ENCODE measurements around the gene R3HDM1.
"Not testable (repeated sequence)": the region's sequence is repeated elsewhere in the genome, so short reads cannot be mapped to it uniquely, and the experiment has no call there.

R3HDM1 gene

DNA sequence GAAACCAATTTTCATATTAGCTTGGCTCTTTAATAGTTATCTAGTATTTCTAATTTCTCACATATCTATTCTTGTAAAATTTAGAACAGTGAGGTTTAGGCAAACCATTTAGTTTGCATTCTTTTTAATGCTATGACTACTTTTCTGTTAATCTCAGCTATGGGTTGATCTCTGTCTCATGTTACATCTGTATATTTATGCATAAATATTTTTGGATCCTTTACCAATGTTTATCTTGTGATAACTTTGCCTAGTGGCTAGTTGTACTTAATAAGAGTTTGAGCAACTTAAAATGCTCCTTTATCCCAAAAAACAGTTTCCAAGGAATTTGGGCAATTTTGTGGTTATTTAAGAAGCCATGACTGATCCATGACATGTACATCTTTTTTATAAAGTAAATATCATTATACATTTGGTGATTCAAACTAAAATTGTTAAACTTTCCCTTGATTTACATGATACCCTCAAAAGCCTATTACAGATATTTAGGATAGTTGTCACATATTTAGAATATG lies 86.3 kb downstream of the R3HDM1 start:
- TF ChIP-seq, protein P1, sequence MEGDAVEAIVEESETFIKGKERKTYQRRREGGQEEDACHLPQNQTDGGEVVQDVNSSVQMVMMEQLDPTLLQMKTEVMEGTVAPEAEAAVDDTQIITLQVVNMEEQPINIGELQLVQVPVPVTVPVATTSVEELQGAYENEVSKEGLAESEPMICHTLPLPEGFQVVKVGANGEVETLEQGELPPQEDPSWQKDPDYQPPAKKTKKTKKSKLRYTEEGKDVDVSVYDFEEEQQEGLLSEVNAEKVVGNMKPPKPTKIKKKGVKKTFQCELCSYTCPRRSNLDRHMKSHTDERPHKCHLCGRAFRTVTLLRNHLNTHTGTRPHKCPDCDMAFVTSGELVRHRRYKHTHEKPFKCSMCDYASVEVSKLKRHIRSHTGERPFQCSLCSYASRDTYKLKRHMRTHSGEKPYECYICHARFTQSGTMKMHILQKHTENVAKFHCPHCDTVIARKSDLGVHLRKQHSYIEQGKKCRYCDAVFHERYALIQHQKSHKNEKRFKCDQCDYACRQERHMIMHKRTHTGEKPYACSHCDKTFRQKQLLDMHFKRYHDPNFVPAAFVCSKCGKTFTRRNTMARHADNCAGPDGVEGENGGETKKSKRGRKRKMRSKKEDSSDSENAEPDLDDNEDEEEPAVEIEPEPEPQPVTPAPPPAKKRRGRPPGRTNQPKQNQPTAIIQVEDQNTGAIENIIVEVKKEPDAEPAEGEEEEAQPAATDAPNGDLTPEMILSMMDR (IDR thresholded peaks at IDR 0.05; ENCODE audit: low read length, missing control alignments), result no peak
- DNase-seq (ENCODE audit: low read depth), result no peak
- H3K4me3 ChIP-seq (replicated peaks; ENCODE audit: low read depth, low read length), result no peak overlapping the region

DNA sequence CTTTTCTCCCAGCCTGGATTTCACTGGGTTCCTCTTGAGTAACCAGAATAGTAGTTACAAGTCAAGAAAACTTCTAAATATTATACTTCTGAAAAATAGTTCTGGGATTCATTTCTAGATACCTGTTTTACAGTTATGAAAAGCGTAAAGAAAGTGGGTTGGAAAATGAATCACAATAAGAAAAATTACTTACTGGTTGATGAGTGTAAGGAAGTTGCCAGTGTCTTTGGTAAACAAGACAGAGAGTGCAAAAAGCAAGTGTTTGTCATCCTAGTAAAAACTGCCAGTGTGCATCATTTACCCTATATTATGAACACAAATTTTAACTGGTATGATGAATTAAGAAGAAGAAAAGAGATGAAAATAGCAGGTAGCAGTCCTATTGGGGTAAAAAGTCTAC lies 88.9 kb downstream of the R3HDM1 start:
- no peak overlapping the region for H3K4me3 ChIP-seq (replicated peaks; ENCODE audit: low read depth, low read length)
- TF ChIP-seq, protein P1 (IDR thresholded peaks at IDR 0.05; ENCODE audit: low read length, missing control alignments), result no peak
- DNase-seq (ENCODE audit: low read depth), result no peak

DNA sequence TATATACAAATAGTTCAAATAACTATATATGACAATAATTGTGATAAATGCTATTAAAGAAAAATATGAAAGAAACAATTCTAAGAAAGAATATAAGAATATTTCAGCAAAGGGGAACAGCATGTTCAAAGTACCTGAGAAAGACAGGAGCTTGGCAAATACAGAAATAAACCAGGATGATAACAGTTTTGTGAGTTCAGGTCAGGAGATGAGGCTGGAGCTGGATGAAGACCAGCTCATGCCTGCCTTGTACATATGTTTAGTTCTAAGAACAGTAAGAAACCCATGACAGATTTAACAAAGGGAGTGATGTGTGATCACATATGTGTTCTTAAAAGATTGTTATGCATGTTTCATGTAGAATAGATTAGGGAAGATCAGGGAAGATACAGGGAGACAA lies 98.2 kb downstream of the R3HDM1 start:
- DNase-seq (ENCODE audit: low read depth), result no peak
- H3K4me3 ChIP-seq (replicated peaks; ENCODE audit: low read depth, low read length), result no peak overlapping the region
- TF ChIP-seq, protein P1 (IDR thresholded peaks at IDR 0.05; ENCODE audit: low read length, missing control alignments), result no peak

GRCh38 chr2:135630034-135630433 lies 98.8 kb downstream of the R3HDM1 start:
- not testable (repeated sequence) for DNase-seq (ENCODE audit: low read depth); H3K4me3 ChIP-seq (replicated peaks; ENCODE audit: low read depth, low read length)

DNA sequence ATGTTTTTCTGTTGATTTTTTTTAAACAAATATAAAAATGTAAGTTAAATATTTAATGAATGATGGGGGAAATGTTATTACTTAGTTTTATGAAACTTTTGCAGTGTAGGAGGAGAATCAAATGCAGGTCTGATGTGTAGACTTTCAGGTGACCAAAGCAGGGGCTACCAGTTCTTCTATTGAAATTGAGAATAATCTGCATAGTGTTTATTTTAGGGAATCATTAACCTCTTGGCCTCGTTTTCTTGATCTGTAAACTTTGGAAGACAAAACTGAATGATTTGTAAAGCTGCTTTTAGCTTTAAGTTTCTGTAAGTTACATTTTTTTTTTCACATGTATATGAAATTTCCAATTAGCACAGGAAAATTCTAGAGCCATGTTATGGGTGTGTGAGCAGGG lies 99.2 kb downstream of the R3HDM1 start:
- H3K4me3 ChIP-seq (replicated peaks; ENCODE audit: low read depth, low read length), result no peak overlapping the region
- TF ChIP-seq, protein P1 (IDR thresholded peaks at IDR 0.05; ENCODE audit: low read length, missing control alignments), result no peak
- no peak for DNase-seq (ENCODE audit: low read depth)

GRCh38 chr2:135633582-135633981 lies 102.3 kb downstream of the R3HDM1 start:
- no peak for DNase-seq (ENCODE audit: low read depth)
- TF ChIP-seq, protein P1 (IDR thresholded peaks at IDR 0.05; ENCODE audit: low read length, missing control alignments), result no peak
- H3K4me3 ChIP-seq (replicated peaks; ENCODE audit: low read depth, low read length), result no peak overlapping the region

GRCh38 chr2:135635212-135635835 lies 104.0 kb downstream of the R3HDM1 start:
- TF ChIP-seq, protein P1 (IDR thresholded peaks at IDR 0.05; ENCODE audit: low read length, missing control alignments), result no peak
- no peak for DNase-seq (ENCODE audit: low read depth)

More at GRCh38 chr2:135635212-135635835, 104.0 kb downstream of the R3HDM1 start:
- no peak overlapping the region for H3K4me3 ChIP-seq (replicated peaks; ENCODE audit: low read depth, low read length)
